DMS153 (cell line): ENCODE data around the gene PLTP.
"Not testable (repeated sequence)": the region's sequence is repeated elsewhere in the genome, so short reads cannot be mapped to it uniquely, and the experiment has no call there.

Source experiments
- DNase-seq: peaks from one replicate; lab custom pipeline; 2025; lab: John Stamatoyannopoulos, UW

PLTP gene, protein sequence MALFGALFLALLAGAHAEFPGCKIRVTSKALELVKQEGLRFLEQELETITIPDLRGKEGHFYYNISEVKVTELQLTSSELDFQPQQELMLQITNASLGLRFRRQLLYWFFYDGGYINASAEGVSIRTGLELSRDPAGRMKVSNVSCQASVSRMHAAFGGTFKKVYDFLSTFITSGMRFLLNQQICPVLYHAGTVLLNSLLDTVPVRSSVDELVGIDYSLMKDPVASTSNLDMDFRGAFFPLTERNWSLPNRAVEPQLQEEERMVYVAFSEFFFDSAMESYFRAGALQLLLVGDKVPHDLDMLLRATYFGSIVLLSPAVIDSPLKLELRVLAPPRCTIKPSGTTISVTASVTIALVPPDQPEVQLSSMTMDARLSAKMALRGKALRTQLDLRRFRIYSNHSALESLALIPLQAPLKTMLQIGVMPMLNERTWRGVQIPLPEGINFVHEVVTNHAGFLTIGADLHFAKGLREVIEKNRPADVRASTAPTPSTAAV

DNA sequence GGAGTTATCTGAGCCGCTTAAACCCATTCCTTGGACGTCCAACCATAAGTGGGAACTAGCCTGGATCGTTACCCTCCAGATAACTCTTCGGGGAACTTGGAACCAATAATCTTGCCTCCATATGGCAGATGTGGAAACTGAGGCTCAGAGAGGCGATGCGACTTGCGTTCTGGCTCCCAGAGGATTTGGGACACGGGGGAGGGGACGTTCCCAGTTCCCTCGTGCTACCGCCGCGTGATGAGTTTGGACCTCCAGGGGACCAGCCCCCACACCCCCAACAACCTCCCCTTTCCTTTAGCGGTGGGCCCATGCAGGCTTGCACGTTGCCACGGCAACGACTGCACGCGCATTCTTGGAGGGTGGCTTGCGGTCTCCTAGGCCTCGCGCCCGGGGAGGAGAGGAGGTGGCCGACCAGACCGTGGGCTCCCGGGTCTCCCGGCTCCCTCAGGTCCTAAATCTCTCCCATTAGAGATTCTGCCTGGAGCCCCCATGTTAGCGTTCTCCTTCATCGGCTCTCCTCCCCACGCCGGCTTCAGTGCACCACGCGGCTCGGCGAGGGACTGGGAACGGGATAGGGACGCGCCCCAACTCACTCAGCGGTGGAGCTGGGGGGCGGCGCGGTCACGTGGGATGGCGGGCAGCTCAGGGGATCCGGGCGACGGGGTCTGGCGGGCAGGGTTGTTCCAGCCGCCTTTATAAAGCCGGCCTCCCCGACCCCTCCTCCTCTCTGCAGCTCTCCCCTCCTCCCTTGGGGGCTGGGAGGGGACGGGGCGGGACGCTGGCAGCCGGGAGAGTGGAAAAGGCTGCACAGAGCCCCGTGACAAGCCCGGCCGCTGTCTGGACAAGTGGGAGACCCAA is at the start of gene PLTP:
PLTP (minus strand) TSS at position 670 of the 858 bp plus-strand sequence. CDS start 703 bp downstream, outside the sequence.
- DNase-seq: no peak

DNA sequence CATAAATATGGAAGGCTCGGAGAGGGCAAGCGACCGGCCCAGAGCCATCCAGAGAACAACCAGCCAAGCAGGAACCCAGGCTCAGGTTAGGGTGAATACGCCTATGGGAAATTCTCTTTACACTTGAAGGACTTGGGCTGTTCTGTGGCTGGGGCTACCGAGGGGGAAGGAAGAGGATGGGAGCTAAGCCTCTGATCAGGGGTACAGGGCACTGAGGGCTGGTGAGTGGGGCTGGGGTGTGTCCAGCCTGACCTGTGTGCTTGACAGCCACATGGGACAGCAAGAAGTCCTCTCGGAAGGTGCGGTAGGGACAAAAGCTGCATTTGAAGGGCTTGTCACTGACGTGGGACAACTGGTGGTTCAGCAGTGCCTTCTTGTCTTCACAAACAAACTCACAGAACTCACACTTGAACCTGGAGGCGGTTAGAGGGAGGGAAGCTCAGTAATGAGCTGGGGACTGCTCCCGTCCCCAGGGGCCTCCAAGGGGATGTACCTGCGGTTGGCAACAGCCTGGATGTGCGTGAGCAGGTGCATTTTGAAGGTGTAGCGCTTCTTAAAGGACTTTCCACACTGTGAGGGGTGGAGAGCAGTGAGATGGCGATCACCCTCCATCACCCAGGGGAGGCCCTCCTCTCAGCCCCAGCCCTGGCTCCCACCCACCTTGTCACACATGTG is 48.1 kb upstream of the PLTP start:
- DNase-seq: no peak

DNA sequence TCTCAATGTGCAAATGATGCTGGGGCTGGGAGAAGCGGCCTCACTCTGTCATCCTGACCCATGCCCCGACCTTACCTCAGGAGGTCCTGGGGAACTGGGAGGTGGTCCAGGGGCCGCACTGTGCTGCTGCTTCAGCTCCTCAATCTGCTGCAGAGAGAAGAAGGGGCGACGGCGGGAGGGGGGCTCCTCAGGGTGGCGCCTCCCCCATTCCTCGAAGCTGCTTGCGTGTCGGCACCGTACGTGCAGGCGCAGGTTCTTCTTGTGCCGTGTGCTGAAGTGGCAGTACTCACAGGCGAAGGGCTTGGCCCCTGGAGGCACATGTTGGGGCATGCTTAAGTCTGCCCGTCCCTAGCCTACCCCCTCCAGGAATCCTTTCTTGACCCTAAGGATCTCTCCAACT is 47.2 kb upstream of the PLTP start:
- no peak for DNase-seq

DNA sequence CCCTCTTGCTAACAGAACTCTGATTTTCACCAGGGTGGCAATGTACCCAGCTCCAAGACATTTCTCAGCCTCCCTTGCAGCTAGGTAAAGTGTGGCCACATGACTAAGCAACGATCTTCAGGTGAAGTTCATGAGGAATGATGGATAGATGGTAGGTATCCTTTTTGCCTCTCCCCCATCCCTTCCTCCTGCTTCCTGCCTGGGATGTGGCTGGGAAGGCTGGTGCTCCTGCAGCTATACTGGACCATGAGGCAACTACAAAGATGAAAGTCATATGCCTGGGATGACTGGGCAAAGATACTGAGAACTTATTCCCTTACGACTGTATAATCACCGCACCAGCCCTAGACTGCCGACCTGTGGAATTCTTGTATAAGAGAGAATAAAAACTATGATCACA is 46.6 kb upstream of the PLTP start:
- no peak for DNase-seq

DNA sequence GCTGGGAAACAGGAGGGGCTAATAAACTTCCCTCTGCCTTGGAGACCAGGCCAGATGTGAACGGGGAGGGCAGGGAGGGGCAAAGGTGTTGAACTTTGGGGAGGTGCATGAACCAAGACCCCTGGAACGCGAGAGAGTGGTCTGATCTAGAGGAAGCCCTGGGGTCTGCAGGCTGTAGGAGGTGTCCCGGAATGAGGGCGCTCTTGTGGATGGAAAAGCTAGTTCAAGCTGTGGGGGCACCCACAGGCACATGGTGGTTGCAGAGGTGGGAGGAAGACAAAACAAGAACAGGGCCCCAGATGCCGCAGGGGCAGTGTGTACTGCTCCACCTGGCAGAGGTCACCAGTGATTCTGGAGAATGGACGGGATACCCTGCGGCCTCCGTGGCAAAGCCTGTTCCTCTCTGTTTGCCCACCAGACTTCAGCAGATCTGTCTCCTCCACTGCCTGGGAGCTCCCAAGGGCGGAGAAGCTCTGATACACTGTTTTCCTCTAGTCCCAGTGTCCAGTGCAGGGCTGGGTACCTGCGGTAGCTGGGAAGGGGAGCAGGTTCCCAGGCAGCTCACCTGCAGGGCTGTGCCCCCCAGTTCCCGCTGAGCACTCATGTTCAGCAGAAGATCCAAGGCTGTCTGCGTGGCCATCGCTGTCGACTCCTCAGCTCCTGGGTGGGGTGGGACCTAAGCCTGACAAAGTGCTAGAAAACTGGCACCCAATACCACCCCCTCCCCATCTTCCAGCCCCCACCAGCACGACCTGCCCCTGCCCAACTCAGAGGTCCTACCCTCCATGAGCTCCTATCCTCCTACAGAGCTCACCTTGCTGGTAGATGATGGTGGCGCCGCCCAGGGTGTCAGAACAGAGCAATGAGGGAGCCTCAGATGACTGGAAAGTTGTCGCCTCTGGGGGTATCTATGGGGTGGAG is 45.3 kb upstream of the PLTP start:
- no peak for DNase-seq

DNA sequence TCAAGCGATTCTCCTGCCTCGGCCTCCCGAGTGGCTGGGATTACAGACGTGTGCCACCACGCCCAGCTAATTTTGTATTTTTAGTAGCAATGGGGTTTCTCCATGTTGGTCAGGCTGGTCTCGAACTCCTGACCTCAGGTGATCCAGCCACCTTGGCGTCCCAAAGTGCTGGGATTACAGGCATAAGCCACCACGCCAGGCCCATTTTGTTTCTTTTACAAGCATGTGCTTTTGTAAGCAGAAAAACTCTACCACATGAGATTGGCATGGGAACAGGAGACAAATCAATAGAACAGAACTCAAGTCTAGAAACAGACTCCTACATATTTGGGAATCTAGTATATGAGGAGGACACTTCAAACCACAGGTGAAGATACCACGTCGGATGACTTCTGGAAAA is 44.4 kb upstream of the PLTP start:
- DNase-seq: not testable (repeated sequence)

DNA sequence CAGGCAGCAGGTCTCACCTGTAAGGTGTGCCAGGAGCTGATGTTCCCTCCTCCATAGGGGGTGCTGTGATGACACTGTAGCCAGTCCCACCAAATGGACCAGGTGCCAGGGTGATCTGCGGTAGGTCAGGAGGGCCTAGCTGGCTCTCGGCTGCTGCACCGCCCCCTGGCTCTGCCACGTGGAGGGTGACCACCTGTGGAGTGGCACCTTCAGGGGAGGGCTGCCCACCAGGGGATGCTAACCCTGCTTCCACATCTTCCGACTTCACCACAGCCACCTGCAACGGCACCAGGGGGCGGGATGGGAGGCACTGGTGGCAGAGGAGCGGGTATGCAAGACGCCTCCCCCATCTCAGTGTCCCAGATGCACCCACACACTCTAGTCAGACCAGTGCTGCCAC is 41.7 kb upstream of the PLTP start:
- no peak for DNase-seq

DNA sequence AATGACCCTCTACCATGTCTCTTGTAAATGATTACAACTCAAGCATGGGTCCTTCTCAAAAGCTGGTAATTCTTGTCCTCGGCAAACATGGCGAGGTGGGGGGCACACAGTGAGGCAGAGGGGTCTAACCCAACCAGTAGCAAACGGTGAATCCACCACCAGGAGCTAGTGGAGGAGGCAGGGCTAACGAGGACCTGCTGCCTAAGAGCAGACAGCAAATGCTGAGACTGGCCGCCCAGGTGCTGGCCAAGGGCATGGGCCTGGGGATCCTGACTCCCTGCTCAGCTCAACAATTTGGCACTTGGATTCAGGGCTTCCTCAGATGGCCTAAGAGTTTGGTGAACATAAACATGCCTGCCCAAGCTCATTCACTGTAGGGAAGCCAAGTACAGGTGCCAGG is 40.9 kb upstream of the PLTP start:
- DNase-seq: no peak

DNA sequence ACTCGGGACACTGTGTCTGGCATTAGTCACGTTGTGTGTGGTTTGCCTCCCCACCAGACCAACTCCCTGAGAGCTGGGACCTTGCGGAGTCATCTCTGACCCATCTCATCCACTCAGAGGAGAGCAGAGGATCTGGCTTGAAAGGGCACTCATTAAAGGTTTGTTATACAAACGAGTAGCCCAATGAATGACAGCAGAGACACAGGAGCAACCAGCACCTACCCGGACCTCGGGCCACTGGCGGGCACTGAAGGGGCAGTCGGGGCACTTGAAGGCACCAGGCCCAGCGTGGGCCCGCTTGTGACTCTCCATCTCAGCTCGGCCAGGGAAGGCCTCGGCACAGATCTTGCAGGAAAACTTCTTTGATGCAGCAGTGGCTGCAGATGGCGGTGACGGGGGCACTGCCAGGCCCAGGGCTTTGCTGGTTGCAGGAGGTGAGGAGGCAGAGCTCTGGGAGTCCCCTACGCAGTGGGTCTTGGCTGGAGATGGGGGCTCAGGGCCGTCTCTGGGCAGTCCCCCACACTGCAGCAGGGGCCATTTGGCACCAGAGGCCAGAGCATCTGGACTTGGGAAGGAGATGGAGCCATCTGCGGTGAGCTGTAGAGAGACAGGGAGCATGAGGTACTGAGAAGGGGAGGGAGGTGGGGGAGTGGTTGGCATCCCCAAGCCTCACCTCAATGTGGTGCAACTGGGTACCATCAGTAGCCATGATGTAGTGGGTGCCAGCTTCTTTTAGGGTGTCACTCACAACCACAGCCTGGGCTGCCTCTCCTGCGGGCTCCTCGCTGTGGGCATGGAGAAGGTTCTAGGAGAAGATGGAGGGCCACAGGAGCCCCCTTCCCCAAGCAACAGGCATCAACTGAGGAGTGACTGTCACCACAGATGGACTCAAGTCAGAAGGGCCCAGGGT is 40.2 kb upstream of the PLTP start:
- no peak for DNase-seq

DNA sequence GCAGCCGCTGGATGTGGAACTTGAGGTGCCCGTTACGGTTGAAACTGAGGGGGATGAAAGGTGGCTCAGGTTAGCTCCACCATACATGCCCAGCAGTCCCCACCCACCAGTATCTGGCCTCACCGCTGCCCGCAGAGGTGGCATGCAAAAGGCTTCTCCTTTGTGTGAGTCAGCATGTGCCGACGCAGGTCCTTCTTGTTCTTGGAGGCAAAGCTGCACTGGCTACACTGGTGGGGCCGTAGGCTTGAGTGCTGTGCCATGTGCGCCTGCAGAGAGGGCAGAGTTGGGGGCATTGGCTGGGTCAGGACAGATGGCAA is 38.3 kb upstream of the PLTP start:
- DNase-seq: no peak

DNA sequence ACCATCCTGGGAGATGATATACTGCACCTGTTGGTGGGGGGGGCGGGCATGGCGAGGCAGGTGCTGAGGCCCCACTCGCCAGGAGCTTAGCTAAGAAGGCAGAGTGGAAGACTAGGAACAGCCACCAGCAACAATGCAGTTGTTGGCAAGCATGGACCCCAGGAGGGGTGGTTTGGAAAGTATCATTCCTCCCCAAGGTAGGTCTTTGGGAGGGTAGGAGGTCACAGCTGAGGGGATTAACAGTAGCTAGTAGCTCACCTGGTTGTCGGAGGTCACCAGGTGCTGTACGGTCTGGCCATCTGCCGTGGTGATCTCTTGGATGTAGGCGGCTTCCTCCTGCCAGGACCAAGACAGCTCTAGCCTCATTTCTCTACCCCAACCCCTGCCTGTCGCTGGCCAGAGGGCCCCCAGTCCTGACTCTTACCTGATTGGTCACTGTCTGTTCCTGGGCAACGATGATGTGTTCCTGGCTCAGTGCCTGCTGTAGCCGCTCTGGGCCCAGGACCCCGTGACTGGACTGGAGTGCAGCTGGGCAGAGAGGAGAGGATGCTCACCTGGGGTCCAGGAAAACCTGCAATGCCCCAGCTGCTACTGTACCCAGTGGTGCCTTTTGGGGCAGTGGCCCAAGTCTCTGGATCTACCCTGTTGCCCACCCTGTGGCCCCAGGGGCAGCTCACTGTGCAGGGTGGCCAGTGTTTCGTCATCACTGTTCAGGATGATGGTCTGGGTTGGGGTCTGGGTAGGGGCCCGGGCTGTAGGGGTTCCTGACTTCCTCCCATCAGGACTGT is 37.8 kb upstream of the PLTP start:
- DNase-seq: no peak

DNA sequence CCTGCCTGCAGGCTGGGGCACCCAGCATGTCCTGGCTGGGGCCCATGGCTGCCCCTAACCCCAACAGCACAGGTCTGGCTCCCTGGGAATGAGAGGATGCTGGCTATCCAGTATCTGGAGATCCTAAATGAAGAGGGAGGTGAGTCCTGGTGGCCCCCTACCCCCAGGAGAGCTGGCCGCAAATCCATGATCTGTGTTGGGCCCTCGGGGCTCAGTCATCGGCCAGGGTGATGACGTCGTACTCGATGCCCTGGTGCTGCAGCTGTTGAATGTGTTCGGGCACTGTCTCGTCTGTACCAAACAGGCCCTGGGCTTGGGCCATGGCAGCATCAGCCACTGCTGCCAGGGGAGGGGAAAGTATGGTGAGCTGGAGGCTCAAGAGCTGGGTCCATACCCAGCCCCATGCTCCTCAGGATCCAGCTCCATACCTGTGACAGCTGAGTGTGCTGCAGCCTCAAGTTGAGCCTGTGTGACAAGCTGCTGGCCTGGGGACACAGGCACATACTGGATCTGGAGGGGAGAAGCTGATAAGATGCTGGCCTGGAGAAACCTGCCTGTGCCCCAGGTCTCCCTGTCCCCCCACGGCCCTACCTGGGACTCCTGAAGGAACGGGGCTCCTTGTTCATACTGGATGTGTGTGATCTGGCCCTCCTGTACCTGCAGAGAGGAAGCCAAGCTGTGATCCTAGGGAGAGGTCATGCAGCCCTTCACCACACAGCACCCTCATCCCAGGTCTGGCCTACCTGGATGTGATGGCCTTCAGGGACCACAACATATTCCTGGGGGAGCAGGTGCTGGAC is 37.0 kb upstream of the PLTP start:
- no peak for DNase-seq

DNA sequence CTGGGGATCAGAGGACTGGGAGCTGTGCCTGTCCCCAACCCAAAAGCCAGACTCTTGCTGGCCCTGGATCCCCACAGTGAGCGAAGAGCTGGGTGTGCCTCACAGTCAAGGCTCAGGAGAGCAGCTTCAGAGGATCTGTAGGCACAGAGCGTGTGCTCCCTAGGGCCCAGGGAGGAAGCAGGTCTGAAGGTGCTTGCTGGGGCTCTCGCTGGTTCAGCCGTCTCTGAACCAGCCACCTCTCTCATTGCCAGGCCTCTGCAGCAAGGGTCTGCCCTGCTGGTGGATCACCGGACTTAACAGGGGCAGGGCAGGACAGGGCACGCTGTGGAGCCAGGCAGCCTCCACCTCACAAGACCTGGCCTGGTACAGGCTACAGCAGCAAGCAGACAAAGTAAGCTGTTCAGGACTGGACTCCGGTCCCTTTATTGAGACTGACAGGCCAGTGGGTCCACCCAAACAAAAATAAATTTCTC is 36.3 kb upstream of the PLTP start:
- no peak for DNase-seq

DNA sequence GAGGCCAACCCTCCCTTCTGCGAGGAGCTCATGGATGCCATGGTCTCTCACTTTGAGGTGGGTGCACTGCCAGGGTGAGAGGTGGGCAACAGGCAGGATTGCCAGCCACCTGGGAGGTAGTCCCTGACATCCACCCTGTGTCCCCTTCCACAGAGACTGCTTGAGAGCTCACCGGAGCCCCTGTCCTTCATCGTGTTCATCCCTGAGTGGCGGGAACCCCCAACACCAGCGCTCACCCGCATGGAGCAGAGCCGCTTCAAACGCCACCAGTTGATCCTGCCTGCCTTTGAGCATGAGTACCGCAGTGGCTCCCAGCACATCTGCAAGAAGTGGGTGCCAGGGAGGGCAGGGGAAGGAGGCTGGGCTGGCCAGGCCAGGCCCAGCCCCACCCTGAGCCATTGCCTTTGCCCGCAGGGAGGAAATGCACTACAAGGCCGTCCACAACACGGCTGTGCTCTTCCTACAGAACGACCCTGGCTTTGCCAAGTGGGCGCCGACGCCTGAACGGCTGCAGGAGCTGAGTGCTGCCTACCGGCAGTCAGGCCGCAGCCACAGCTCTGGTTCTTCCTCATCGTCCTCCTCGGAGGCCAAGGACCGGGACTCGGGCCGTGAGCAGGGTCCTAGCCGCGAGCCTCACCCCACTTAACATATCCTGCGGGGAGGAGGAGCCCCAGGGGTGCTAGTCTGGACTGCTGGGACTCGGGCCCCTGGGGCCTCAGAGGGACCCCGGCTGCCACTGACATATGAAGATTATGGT is 35.3 kb upstream of the PLTP start:
- DNase-seq: no peak

DNA sequence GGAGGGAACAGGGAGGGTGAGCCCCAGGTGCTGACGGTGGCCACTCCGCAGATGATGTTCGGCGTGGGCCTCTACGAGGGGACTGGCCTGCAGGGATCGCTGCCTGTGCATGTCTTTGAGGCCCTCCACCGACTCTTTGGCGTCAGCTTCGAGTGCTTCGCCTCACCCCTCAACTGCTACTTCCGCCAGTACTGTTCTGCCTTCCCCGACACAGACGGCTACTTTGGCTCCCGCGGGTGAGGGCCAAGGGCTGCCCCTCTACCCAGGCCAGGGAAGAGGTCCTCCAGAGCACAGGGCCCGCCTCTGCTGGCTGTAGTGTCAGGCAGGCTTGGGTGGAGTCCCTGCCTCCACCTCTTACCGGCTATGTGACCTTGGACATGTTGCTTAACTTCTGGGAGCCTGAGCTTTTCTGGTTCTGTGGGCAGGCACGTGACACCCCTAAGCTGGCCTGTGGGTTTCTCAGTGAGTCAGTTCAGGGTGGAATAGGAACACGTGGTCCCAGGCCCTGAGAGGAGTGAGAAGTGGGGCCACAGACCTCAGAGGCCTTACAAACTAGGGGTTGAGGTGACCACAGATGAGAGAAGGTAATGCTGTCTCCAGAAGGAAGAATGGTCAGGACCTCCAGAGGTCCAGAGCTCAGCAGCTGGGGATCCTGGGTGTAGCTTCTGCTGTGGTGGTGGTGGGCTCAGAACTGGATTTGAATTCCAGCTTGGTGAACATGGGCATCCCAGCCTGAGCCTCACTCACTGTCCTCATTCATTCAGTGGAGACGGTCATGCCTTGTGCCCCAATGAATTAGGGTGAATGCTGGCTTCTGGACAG is 34.4 kb upstream of the PLTP start:
- DNase-seq: no peak

DNA sequence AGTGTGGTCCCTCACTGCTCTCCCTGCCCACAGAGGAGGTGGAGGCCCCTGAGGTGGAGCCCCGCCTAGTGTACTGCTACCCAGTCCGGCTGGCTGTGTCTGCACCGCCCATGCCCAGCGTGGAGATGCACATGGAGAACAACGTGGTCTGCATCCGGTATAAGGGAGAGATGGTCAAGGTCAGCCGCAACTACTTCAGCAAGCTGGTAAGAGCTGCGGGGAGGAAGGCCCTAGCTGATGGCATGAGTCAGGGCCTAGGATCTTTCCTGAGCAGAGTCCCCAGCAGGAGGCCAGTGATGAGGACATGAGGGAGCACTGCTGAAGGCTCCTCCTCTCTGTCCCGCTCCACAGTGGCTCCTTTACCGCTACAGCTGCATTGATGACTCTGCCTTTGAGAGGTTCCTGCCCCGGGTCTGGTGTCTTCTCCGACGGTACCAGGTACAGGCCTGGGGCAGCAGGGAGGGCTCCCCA is 33.8 kb upstream of the PLTP start:
- no peak for DNase-seq
